Colon (tissue), 2 donors: ENCODE measurements around the gene PPP1R8.

Experiments used
- FAIRE-seq: peaks from 2 replicates; lab custom pipeline; 2012; peaks lifted over from hg19 to GRCh38; lab: Jason Lieb, UNC
- donor health status: control.
- donor health status: control.

Gene PPP1R8

GRCh38 chr1:27872059-27872801 is 41.6 kb downstream of the PPP1R8 start, which contains the start of gene THEMIS2:
Gene THEMIS2 (plus strand): TSS chr1:27872544. CDS start chr1:27872572, 28 bp downstream.
- FAIRE-seq: no peak

DNA sequence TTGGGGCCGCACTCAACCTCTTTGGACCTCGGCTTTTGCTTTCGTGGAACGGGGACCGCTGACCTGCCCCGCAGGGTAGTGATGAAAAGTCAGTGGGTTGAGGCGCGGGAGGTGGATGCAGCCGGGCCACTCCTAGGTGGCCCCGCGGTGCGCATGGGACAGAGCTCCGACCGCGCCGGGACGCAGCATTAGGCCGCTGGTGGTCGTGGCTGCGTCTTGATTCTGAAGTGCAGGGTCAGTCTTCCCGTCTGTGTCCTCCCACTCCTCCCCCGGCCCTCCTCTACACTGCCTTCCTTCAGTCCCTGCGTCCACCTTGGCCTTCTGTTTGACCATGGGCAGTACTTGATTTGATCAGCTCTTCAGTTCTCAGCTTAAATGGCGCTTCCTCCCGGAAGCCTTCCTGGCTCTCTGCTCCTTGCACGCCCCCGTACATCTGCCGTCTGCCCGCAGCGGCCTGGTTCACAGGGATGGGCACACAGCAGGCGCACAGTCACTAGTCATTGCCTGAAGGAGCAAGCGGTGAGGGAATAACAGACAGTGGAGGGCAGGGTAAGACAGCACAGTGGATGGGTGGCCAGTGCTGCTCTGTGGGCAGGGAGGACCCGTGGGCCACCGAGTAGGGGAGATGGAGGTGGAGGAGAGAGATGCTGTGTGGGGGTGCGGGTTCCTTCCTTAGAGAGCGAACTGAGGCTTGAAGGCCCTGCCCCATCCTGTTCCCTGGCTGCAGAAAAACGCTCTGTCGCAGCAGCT is 42.4 kb downstream of the PPP1R8 start:
- FAIRE-seq: no peak

DNA sequence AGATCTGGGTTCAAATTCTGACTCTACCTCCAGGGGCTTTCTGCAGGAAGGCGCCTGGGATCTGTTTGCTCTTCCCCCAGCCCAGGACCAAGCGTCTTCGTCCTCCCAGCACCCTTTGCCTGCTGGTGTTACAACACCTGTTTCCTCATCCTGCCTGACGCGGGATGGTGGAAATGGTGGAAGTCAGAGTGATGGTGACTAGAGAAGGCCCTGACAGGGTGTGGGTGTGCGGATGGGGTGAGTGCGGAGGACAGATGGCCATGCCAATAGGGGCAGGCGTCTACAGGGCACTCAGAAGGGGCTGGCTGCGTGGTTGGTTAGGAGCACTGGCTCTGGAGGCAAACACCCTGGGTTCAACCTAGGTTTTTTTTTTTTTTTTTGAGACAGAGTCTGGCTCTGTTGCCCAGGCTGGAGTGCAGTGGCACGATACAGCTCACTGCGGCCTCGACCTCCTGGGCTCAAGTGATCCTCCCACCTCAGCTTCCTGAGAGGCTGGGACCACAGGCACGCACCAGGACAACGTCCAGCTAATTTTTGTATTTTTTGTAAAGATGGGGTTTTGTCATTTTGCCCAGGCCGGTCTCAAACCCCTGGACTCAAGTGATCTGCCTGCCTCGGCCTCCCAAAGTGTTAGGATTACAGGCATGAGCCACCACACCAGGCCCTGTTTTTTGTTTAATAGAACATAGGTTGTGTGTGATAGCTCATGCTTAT is 43.2 kb downstream of the PPP1R8 start:
- no peak for FAIRE-seq

DNA sequence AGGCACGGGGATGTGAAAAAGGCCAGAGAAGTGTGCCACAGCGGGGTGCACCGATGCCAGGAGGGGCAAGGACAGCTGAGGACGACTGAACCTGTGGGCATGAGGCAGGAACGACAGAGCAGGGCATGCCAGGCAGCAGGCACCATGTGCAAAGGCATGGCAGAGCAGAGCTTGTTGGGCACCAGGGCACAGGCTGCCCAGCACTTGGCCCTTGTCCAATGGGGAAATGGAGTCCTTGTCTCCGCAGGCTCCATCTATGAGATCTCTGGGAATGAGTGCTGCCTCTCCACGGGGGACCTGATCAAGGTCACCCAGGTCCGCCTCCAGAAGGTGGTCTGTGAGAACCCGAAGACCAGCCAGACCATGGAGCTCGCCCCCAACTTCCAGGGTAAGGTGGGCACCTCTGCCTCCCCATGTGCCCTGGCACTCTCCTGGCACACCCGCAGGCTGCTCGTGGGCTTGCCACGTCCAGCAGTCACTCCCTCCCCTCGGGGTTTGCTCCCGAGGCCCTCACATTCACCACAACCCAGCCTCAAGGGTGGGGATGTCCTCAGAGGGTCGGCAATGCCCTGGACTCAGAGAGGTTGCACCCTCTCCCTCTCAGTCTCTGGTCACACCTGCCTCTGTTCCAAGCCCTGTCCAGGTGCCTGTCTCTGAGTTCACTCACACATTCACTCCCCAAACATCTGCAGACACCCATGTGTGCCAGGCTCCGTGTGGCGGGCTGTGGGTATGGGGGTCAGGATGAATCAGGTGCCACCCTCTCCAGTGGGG is 45.9 kb downstream of the PPP1R8 start:
- no peak for FAIRE-seq

DNA sequence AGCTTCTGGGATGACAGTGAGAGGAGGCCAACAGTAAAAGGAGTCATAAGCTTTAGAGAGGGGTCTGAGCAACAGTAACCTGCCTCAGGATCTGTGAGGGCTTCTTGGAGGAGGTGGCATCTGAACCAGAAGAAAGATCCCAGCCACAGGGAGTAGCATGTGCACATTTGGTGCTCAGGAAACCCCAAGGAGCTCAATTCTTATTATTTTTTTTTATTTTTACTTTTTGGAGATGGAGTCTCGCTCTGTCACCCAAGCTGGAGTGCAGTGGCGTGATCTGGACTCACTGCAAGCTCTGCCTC is 46.5 kb downstream of the PPP1R8 start:
- no peak for FAIRE-seq

DNA sequence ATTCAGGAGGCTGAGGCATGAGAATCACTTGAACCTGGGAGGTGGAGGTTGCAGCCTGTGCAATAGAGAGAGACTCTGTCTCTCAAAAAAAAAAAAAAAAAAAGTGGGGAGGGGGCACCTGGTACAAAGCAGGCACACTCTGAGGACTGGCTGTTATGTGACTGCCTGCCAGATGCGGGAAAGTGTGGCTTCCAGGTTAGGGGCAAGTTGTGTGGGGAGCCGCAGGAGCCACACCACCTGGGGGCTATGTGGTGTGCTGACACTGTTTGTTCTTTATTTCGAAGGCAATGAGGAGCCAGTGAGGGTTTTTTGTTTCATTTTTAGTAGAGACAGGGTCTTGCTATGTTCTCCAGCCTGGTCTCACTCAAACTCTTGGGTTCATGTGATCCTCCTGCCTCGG is 47.5 kb downstream of the PPP1R8 start:
- no peak for FAIRE-seq

GRCh38 chr1:27878787-27879335 is 48.3 kb downstream of the PPP1R8 start:
- FAIRE-seq: no peak

GRCh38 chr1:27879374-27880082 is 48.9 kb downstream of the PPP1R8 start:
- FAIRE-seq: no peak

DNA sequence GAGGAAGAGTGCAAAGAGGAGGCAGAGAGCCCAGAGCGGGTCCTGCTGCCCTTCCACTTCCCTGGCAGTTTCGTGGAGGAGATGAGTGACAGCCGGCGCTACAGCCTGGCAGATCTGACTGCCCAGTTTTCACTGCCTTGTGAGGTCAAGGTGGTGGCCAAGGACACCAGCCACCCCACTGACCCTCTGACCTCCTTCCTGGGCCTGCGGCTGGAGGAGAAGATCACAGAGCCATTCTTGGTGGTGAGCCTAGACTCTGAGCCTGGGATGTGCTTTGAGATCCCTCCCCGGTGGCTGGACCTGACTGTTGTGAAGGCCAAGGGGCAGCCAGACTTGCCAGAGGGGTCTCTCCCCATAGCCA is 51.9 kb downstream of the PPP1R8 start:
- FAIRE-seq: no peak

GRCh38 chr1:27883536-27883935 is 53.0 kb downstream of the PPP1R8 start:
- no peak for FAIRE-seq

DNA sequence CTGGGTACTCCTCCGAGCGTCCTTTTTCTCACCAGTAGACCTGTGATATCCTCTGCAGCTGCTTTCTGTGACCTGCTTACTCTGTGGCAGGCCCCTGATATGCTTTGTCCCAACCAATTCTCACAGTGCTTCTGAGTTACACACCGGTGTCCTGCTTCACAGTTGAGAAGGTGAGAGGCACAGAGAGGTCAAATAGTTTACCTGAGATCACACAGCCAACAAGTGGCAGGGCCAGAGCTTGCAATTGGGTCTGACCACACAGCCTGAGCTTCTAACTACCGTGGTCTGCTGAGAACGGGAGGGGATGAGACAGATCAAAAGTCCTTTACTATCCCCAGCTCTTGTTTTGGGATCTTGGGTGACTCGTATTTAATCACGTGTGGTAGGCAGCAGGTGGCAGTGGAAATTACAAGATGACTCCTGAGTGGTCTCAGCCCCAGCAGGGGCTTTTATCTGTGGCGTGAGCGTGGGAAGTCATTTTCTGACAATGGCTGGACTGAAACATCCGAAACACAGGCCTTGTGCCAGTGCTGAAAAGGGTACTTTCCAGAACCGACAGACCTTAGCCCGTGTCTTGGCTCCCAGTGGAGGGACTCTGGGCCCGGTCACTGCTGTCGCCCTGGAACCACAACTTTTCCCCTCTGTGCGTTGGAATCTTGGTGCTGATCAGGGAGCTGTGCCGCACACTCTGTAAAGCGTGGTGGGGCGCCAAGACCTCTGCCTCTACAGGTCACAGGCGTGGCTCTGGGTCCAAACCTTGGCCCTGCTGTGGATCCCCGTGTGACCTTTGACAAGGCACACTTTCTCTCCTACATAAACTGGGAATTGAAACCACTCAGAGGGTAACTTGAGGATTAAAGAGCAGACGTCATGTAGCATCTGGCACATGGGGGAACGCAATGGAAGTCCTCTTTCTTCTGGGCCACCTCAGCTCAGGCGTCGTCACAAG is 53.7 kb downstream of the PPP1R8 start:
- no peak for FAIRE-seq

DNA sequence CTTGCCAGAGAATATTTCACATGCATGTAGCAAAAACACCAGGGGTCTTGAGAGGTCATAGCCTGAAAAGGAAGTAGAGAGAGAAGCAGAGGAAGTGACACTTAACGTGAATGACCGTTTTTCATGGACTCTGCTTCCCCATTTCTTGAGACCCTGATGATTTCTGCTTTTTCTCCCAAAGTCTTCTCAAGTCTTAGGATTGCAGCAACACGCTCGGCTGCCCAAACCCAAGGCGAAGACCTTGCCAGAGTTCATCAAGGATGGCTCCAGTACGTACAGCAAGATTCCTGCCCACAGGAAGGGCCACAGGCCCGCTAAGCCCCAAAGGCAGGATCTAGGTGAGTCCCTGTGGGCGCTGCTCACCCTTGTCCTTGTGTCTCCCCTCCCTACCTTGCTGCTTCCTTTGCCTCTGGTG is 54.5 kb downstream of the PPP1R8 start:
- no peak for FAIRE-seq

DNA sequence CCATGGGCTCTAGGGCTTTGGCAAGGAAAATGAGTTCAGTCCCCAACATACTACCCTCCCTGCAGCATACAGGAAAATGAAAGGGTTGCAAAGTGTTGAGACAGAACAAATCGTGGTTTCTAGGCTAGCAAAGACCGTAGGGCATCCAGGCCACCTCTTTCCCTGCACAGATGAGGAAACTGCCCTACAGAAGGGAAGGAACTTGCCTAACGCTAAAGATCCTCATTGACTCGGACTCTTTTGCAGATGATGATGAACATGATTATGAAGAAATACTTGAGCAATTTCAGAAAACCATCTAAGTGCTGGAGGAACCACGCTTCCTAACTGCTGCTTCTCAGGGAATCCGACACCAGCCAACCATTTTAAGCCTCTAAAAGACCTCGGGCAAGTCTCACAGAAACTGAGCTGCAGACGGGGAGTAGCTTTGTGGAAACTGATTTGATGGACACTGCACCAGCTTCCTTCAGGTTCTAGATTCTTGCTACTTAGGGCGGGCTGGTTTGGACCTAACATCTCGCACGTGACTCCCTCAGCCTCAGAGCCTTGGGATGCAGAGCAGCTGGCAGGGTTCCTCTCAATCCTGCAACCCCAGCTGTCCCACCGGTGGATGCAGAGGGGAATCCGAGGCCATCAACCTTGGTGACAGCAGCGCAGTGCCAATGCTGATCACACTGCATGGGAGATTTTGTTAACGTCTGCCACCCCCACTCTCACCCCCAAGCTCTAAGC is 55.2 kb downstream of the PPP1R8 start:
- no peak for FAIRE-seq

DNA sequence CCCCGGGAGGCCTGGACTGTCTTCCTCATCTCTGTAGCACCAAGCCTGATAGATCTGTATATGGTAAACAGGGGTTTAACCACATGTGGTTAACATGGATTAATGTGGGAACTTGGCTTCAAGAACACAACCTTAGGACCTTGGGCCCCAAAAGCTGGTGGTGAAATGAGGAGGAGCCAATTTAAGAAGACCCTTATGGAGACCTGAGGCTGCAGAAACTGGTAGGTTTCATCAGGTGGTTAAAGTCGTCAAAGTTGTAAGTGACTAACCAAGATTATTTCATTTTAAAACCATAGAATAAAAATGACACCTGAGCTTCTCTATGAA is 55.7 kb downstream of the PPP1R8 start:
- no peak for FAIRE-seq

DNA sequence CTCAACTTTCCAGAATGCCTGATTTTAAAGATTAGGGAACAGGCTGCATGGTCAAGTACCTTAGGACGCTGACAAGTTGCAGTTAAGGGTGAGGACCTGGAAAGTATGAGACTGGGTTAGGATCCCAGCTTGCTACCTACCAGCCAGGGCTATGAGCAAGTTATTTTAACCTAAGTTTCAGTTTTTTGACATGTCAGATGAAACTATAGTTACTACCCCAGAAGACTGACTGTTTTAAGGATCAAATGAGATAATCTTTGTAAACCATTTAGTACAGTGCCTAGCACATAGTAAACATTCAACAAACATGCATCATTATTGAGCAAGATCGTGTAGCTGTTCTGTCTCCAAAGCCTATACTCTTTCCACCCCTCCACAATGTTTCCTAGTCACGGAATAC is 56.2 kb downstream of the PPP1R8 start:
- no peak for FAIRE-seq

- FAIRE-seq: no peak
Measured at GRCh38 chr1:27887215-27888021, 56.8 kb downstream of the PPP1R8 start.

- no peak for FAIRE-seq
Measured at GRCh38 chr1:27889506-27889905, 58.9 kb downstream of the PPP1R8 start.

DNA sequence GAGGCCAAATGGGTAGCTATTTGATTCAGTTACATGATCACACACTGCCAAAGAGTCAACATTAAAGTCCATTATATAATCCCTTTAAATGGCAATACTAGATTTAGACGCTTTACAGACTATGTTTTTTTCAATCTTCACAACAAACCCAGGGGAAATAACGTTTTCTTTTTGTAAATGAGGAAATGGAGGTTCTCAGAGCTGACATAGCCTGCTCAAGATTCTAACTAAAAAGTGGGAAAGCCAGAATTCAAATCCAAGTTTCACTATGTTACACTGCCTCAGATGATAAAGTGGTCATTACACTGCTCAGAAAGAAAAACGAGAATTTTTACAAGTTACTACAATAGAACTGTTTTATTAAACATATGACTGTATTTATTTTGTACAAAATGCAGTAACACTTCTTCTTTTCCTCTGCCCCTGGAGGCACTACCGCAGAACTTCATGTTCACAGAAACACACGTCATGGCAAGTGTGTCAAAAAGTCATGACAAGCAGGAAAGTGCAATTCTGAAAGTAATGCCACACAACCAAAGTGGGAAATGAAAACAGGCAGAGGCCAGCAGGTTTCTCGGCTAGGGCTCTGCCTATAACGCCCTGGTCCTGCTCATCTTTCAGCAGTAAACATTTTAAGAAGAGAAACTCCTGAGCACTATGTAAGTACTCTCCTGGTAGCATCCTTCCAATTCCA is 60.8 kb downstream of the PPP1R8 start:
- FAIRE-seq: no peak
